ENCODE data around the gene ADORA3.
A peak's percentile ranks its signal among the peaks of the same experiment; 100 is the strongest.

The ADORA3 gene

GRCh38 chr1:111475701-111476100 is 27.7 kb downstream of the ADORA3 start:
- DNase-seq (ENCODE audit: low read depth in 2 of 2), result no peak

DNA sequence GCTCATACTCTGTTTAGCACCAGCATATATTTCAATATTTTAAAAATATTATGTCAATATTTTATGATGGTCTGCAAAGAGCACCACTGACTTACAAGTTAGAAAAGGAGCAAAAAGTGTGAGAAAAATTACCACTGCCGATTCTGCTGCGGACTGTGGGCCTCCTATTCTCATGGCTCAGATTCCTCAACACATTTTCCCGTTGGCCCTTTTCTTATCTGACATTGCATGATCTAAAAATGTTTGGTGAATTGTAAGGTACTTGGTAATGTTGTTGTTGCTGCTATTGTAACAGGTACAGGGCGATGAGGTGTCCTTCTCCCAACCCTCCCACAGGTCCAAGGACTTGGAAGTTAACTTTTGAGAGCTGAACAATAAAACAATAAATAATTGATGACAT is 28.9 kb downstream of the ADORA3 start:
- DNase-seq (ENCODE audit: low read depth in 2 of 2), result no peak

DNA sequence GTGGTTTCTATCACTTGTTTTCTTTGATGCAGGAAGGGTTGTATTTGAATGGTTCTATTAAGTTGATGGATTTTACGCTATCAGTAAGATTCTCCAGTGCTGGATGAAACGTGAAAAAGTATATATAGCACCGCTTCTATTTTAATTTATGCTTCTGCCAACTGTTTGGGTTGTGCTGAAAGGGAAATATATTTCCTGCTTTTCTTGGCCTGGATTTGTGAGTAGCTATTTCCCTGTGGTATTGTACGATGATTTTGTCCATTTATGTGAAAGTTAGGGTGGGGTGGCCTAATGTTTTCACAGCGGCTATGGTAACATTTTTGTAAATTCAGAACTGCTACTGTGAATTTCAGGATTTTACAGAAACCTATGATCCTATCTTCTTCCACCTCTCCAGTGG is 29.3 kb downstream of the ADORA3 start:
- no peak for DNase-seq (ENCODE audit: low read depth in 2 of 2)

GRCh38 chr1:111471538-111471937 is 31.9 kb downstream of the ADORA3 start:
- no peak for DNase-seq (ENCODE audit: low read depth in 2 of 2)

DNA sequence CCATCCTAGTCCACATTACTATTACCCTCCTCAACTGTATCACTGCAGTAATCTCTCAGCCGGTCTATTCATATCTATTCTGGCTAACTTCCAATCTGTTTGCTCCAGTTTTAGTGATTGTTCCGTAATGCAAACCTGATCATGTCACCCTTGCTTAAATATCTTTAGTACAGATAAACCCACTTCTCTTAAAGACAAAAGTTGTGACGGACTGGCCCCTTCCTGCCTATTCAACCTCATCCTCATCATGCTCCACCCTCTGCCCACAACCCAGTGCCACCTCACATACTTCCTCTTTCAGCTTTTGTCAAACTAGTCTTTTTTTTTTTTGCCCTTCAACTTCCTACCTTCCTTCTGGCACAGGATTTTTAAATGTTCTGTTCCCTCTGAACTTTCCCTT is 32.4 kb downstream of the ADORA3 start:
- peak; percentile 23 to 48 for DNase-seq (ENCODE audit: low read depth in 2 of 2)

DNA sequence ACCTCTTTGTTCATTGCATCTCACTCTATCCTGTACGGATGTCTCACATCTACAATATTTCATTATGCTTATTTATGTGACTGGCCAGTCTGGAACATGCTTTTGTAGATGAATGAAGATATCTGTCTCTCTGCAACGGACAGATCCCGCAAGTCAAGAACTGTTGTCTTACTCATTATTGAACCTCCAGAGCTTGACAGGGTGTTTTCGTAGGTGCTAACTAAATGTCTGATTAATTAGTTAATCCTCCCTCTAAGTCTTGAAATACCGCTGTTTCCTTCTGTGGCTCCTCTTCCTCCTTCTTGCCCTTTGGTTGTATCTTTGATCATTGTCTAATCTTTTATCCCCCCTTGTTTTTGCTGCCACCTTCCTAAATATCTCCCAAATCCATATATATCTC is 32.8 kb downstream of the ADORA3 start:
- no peak for DNase-seq (ENCODE audit: low read depth in 2 of 2)

DNA sequence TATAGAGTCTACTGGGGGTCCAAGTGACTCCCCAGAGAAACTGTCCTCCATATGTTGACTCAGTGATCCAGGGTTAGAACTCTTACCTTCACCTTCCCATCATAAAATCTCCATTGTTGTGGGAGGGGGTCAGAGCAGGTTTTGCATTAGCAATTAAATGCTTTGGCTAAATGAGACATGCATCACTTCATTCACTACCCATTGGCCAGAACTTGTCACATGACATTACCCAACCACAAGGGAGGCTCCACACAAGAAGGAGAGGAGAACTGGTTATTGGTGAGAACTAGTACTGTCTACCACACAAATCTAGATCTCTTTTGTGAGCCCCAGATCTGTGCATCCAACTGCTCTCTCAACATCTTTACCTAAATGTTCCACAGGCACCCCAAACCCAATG is 33.9 kb downstream of the ADORA3 start:
- DNase-seq (ENCODE audit: low read depth in 2 of 2), result no peak

GRCh38 chr1:111468717-111469100 is 34.7 kb downstream of the ADORA3 start:
- DNase-seq (ENCODE audit: low read depth in 2 of 2), result no peak

GRCh38 chr1:111467865-111468716 is 35.3 kb downstream of the ADORA3 start:
- DNase-seq (ENCODE audit: low read depth in 2 of 2), result no peak

GRCh38 chr1:111466480-111466879 is 37.0 kb downstream of the ADORA3 start:
- DNase-seq (ENCODE audit: low read depth in 2 of 2), result no peak

GRCh38 chr1:111465754-111466153 is 37.7 kb downstream of the ADORA3 start:
- DNase-seq (ENCODE audit: low read depth in 2 of 2), result no peak

DNA sequence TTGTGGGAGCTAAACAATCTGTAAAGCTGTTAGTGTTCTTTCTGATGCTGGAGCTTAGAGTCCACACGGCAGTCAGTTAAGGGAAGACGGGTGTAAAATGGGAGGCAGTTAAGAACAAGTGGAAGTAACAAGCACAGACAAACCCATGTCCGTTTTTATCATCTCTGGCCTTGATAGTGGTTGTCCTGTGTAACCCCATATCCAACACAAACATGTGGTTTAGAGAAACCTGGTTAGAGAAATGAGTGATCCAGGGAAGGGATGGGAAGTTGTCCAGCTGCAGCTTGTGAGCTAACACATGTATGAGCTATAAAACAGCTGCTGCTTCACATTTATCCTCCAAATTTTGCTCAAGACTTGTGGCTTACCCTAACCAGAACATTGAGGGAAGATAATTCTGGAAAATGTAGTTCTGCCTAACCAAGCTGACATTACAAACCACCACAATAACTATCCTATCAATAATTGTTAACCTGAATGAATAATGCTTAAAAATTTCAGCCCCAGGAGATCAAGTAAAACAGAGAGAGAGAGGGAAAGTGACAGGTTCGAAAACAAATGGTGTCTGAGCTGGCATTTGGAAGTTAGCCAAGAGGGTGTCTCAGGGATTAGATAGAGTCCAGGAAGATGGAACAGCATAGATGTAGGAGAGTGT is 40.3 kb downstream of the ADORA3 start:
- DNase-seq (ENCODE audit: low read depth in 2 of 2), result no peak

GRCh38 chr1:111462370-111463028 is 40.9 kb downstream of the ADORA3 start:
- no peak for DNase-seq (ENCODE audit: low read depth in 2 of 2)

GRCh38 chr1:111461765-111462164 is 41.7 kb downstream of the ADORA3 start:
- DNase-seq (ENCODE audit: low read depth in 2 of 2), result no peak

DNA sequence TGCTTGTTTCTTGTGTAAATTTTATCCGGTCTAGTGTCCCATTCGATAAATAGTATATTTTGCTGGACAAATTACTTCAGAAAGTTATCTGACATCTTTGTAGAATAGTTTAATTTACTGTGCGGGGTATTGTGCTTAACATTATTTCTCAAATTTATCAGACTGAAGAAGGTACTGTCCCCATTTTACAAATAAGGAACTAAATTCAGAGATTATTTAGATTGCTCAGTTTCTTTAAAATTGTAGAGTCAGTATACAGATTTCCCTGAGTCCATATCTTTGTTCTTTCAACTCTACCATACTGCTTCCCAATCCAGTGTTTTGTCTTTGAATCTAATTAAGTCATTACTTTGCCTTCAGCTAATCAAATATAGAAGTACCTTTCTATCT is 47.8 kb downstream of the ADORA3 start:
- no peak for DNase-seq (ENCODE audit: low read depth in 2 of 2)

DNA sequence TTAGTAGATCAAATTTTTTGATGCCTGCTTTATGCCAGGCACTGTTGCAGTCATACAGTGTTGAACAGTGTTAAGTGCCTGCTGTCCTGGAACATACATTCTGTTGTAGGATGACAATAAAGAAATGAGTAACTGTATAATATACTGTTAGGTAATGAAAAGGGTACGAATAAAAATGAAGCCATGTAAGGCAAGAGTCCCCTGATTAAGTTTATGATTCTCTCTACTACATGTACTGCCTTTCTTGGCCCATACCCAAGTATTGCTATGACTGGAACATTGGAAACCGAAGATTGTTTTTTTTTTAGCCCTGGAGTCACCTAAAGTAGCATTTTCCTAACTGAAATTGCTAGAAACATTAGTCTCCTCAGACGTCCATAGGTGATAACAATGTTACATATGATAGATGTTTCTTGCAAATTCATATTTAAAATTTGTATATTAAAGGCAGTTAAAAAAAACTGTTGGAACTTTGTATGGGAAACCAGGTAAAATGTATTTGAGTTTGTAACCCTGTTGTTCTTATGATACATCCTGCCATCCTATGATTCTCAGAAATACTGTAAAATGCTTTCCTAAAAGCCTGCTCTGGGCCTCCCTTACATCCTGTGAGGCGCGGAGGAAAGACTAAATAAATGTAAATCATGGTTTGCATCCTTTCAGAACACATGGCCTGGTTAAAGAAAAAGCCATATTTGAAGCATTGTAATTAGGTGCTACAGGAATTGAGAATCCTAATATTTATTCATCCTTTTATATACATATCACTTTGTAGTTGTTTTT is 48.4 kb downstream of the ADORA3 start:
- DNase-seq (ENCODE audit: low read depth in 2 of 2), result no peak

GRCh38 chr1:111453706-111454105 is 49.7 kb downstream of the ADORA3 start:
- DNase-seq (ENCODE audit: low read depth in 2 of 2), result no peak

DNA sequence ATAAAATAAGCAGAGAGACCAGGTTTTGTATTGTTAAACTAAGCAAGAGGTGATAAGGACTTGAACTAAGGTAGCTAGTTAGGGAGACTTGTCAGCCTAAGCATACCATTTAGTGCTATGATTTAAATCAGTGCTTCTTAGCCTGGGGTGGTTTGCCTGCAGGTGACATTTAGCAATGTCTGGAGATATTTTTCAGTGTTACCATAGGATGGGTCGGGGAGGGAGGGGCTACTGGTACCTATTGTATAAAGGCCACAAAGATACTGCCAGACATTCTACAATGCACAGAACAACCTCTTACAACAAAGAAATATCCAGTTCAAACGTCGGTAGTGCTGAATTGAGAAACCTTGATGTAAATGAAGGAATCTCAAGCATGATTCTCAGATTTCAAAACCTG is 50.9 kb downstream of the ADORA3 start:
- no peak for DNase-seq (ENCODE audit: low read depth in 2 of 2)

- no peak for DNase-seq (ENCODE audit: low read depth in 2 of 2)
These were observed 53.2 kb downstream of the ADORA3 start for GRCh38 chr1:111450185-111450584.

DNA sequence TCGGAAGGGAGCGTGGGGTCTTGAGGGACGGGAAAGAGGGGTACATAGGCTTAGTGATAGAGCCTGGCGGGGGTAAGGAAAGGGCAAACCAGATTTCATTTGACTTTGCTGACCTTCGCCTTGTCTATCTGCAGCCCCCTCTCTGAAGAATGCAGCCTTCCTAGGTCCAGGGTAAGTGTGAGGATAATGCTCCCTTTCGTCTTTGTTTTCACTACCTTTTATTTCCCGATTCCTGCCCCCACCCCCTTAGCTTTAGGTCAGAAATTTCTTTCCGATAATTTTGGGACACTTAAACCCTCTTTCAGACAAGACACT is 53.8 kb downstream of the ADORA3 start:
- no peak for DNase-seq (ENCODE audit: low read depth in 2 of 2)

Data from stimulated activated CD8-positive, alpha-beta memory T cell treated with anti-CD3 and anti-CD28 coated beads, Interleukin-15, amount 100 ng/mL, for 4 hours (primary cell).